GM12878 (cell line): ENCODE results near the gene GPR141. TPM values are rescaled to one million over a fixed set of nuclear protein-coding genes. Genes with fewer than 3 reads are reported as not detected.

Source experiments
- ATAC-seq: fragments of 200-7000 bp; cut with Tn5 transposase; 3 replicates; pipeline ENCODE4 v1.9.1; 2020; ENCODE audit warnings: mild to moderate bottlenecking, moderate library complexity
- BruUV-seq: library from RNA; stranded (reverse); fragments of 400-500 nt; replicated peaks from 2 replicates; lab custom pipeline; 2021; lab: Mats Ljungman, UMichigan
- CTCF ChIA-PET: fragments of 300-600 bp; sonication (Branson Sonifier 250); formaldehyde crosslinking; extraction: SDS; loops from one replicate; lab custom pipeline; 2021; ENCODE audit warnings: inconsistent platforms; lab: Yijun Ruan, JAX
- POLR2A ChIA-PET: fragments of 350-600 bp; formaldehyde crosslinking; extraction: SDS; loops from one replicate; lab custom pipeline; 2021; ENCODE audit warnings: inconsistent platforms; lab: Charles Lee
- RAD21 ChIA-PET: fragments of 300-600 bp; sonication (Branson Sonifier 250); formaldehyde crosslinking; loops from one replicate; lab custom pipeline; 2023; ENCODE audit warnings: antibody characterized with exemption; ENCODE audit not compliant: unreplicated experiment; lab: Charles Lee
- SMC1A ChIA-PET: fragments of 300-600 bp; sonication (Branson Sonifier 250); formaldehyde crosslinking; loops from one replicate; lab custom pipeline; 2023; ENCODE audit not compliant: unreplicated experiment, uncharacterized antibody; lab: Charles Lee
- DNase-seq: peaks from one replicate; pipeline ENCODE4 v3.0.0-alpha.2; 2011; ENCODE audit warnings: low read depth, low spot score
- FAIRE-seq: peaks from 3 replicates; lab custom pipeline; 2011; peaks lifted over from hg19 to GRCh38; lab: Jason Lieb, UNC
- H2AFZ ChIP-seq: 2 replicates; pipeline ENCODE4 v1.6.0; 2011; ENCODE audit warnings: low read depth, low read length, control low read depth; ENCODE audit not compliant: control insufficient read depth
- H3K27ac ChIP-seq: 2 replicates; pipeline ENCODE4 v1.5.1; 2011; ENCODE audit warnings: control low read depth; ENCODE audit not compliant: control insufficient read depth, insufficient read depth
- H3K27me3 ChIP-seq, 2 experiments: replicated peaks in 1 of 2; 2 replicates each; pipeline versions ENCODE4 v1.6.0 to v1.6.1; 2011; ENCODE audit warnings: low read length in 1 of 2; ENCODE audit not compliant: control insufficient read depth in 2 of 2, insufficient read depth in 2 of 2
- H3K36me3 ChIP-seq, 2 experiments: 2 replicates each; pipeline ENCODE4 v1.5.1; 2011; ENCODE audit warnings: low read length in 1 of 2; ENCODE audit not compliant: control insufficient read depth in 2 of 2, insufficient read depth in 2 of 2
- H3K4me1 ChIP-seq: 2 replicates; pipeline ENCODE4 v1.6.1; 2011; ENCODE audit warnings: mild to moderate bottlenecking, low read length, moderate library complexity, mixed read lengths; ENCODE audit not compliant: control insufficient read depth, insufficient read depth
- H3K4me2 ChIP-seq: 2 replicates; pipeline ENCODE4 v1.6.0; 2011; ENCODE audit warnings: control low read depth; ENCODE audit not compliant: control insufficient read depth, insufficient read depth
- H3K4me3 ChIP-seq: fragments of 200-600 bp; sonication (generic); 2 replicates; pipeline ENCODE4 v1.5.1; 2016
- H3K79me2 ChIP-seq: 2 replicates; pipeline ENCODE4 v1.6.0; 2011; ENCODE audit warnings: low read length; ENCODE audit not compliant: control insufficient read depth, insufficient read depth
- H3K9ac ChIP-seq: 2 replicates; pipeline ENCODE4 v1.8.0; 2011; ENCODE audit warnings: low read length, control low read depth, mixed read lengths; ENCODE audit not compliant: control insufficient read depth, insufficient read depth
- H3K9me3 ChIP-seq: replicated peaks from 3 replicates; pipeline ENCODE4 v1.5.1; 2011; ENCODE audit warnings: mild to moderate bottlenecking, low read length; ENCODE audit not compliant: control insufficient read depth, insufficient read depth
- H4K20me1 ChIP-seq: 2 replicates; pipeline ENCODE4 v1.6.0; 2011; ENCODE audit not compliant: control insufficient read depth, insufficient read depth
- BACH1 ChIP-seq: fragments of 450-650 bp; IDR thresholded peaks from 2 replicates; pipeline ENCODE4 v1.6.1; 2017; ENCODE audit warnings: mild to moderate bottlenecking, borderline replicate concordance
- FOXK2 ChIP-seq: fragments of 450-650 bp; IDR thresholded peaks from 2 replicates; pipeline ENCODE4 v1.6.1; 2017; ENCODE audit warnings: mild to moderate bottlenecking, moderate library complexity
- IKZF2 ChIP-seq, 2 experiments: fragments of 450-650 bp; IDR thresholded peaks; 2 replicates each; pipeline ENCODE4 v1.6.1; 2017; ENCODE audit warnings: mild to moderate bottlenecking in 2 of 2, moderate library complexity in 2 of 2
- JUNB ChIP-seq: IDR thresholded peaks from 2 replicates; pipeline ENCODE4 v1.6.1; 2016; ENCODE audit warnings: antibody characterized with exemption, mild to moderate bottlenecking
- MEF2B ChIP-seq: fragments of 450-650 bp; IDR thresholded peaks from 2 replicates; pipeline ENCODE4 v1.6.1; 2018; ENCODE audit warnings: mild to moderate bottlenecking, moderate library complexity; ENCODE audit not compliant: partially characterized antibody, poor library complexity, severe bottlenecking
- MTA2 ChIP-seq: fragments of 450-650 bp; IDR thresholded peaks from 2 replicates; pipeline ENCODE4 v1.6.1; 2016; ENCODE audit warnings: low read depth, mild to moderate bottlenecking, moderate library complexity
- RB1 ChIP-seq: fragments of 450-650 bp; formaldehyde crosslinking; IDR thresholded peaks from 2 replicates; pipeline ENCODE4 v1.6.1; 2017; ENCODE audit warnings: mild to moderate bottlenecking, borderline replicate concordance
- RBBP5 ChIP-seq: fragments of 200-600 bp; sonication (generic); conservative IDR thresholded peaks from 2 replicates; pipeline ENCODE4 v1.6.1; 2016
- RFX5 ChIP-seq: IDR thresholded peaks from 2 replicates; pipeline ENCODE4 v1.6.1; 2011; ENCODE audit warnings: low read depth, low read length, improper control_type of control experiment
- SIN3A ChIP-seq: IDR thresholded peaks from 2 replicates; pipeline ENCODE4 v1.6.1; 2012; ENCODE audit warnings: low read depth, low read length, improper control_type of control experiment
- SIX5 ChIP-seq: IDR thresholded peaks from 2 replicates; pipeline ENCODE4 v1.6.1; 2011; ENCODE audit warnings: mild to moderate bottlenecking, low read depth, low read length, moderate library complexity; ENCODE audit not compliant: severe bottlenecking
- SREBF2 ChIP-seq: IDR thresholded peaks from 2 replicates; pipeline ENCODE4 v1.6.1; 2012; ENCODE audit warnings: mild to moderate bottlenecking, low read length
- SUPT20H ChIP-seq: IDR thresholded peaks from 2 replicates; pipeline ENCODE4 v1.6.1; 2011; ENCODE audit warnings: low read depth, mild to moderate bottlenecking, low read length, moderate library complexity, borderline replicate concordance; ENCODE audit not compliant: control insufficient read depth
- YY1 ChIP-seq: IDR thresholded peaks from 2 replicates; pipeline ENCODE4 v1.6.1; 2011; ENCODE audit warnings: low read depth, mild to moderate bottlenecking, low read length
- ZNF217 ChIP-seq: fragments of 450-650 bp; IDR thresholded peaks from 2 replicates; pipeline ENCODE4 v1.6.1; 2017; ENCODE audit warnings: antibody characterized with exemption, mild to moderate bottlenecking
- WGBS: methylation state at CpG from one replicate; pipeline ENCODE4 v1.1.6; 2016; ENCODE audit warnings: low lambda C conversion rate; ENCODE audit not compliant: insufficient replicate concordance, insufficient coverage; ENCODE audit errors: missing lambda C conversion rate; 5-methylcytosine and 5-hydroxymethylcytosine counted together
- in situ Hi-C: fragments of 300-500 bp; cut with MboI; formaldehyde crosslinking; loops from 9 replicates; pipeline ENCODE4 v1.14.3; 2018; ENCODE audit warnings: mixed read lengths
- intact Hi-C: fragments of 100-400 bp; cut with micrococcal nuclease; formaldehyde crosslinking; loops from one replicate; pipeline ENCODE4 v1.14.2; 2022; ENCODE audit not compliant: unreplicated experiment
- polyA plus RNA-seq, 11 experiments: library from polyadenylated mRNA; depleted of rRNA in 4 of 11; unstranded in 6 of 11; stranded (reverse) in 5 of 11; fragments of >200 nt; fragmentation: Nextera tagmentation in 4 of 11; fragmentation: Illumina TruSeq in 1 of 11; extraction: Ambion mirVana in 4 of 11; extraction: Trizol in 1 of 11; gene quantifications; 1 replicate in 1 of 11; 2 replicates in 10 of 11; pipeline versions ENCODE4 v1.2.1 to v1.2.3, GENCODE V29; 2011 to 2016; ENCODE audit warnings: inconsistent platforms in 2 of 11, missing spikeins in 2 of 11, low read depth in 1 of 11
- total RNA-seq, 4 experiments: library from RNA; depleted of rRNA in 3 of 4; stranded (reverse); fragments of >200 nt in 3 of 4; fragmentation: Illumina TruSeq in 1 of 4; extraction: Trizol in 1 of 4; gene quantifications; 2 replicates each; pipeline versions ENCODE4 v1.2.1 to v1.2.3, GENCODE V29; 2013 to 2021
- TF ChIP-seq, protein P1 (sequence below): fragments of 450-650 bp; IDR thresholded peaks from 2 replicates; pipeline ENCODE4 v1.6.1; 2017; ENCODE audit warnings: mild to moderate bottlenecking
- TF ChIP-seq, protein P2 (sequence below): IDR thresholded peaks from 2 replicates; pipeline ENCODE4 v1.6.1; 2012; ENCODE audit warnings: low read length, inconsistent platforms
- TF ChIP-seq, protein P3 (sequence below): IDR thresholded peaks from 2 replicates; pipeline ENCODE4 v1.6.1; 2011; ENCODE audit warnings: borderline replicate concordance, low read depth, mild to moderate bottlenecking, moderate library complexity, mixed read lengths, low read length; ENCODE audit not compliant: insufficient read depth; ENCODE audit errors: extremely low read length

Gene GPR141
- total and polyA plus RNA-seq, 10 of the 15 experiments (the other 5 are each of a cell fraction or from before 2014, with no cell fraction given): 0.56 to 3.9 (median 1.2) TPM

DNA sequence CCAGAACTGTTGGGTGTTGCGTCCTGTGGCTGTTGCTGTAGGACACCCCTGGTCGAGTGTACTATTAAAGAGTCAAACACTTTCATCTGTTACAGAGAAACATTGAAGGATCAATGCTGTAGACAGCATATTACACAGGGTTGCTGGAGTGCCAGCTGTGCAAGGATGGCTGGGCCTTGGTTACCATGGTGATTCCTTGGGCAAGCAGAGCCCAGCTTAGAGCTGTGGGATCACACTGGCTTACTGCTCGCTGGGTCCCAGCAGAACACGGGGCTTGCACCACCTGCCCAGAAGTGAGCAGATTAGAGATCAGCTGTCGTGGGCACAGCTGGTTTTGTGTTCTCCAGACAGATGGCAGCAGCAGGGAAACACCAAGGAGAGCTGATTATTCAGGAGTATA is 76.0 kb downstream of the GPR141 start:
- H3K4me1 ChIP-seq: no peaks in the 10 kb centered on the region
- H3K27ac ChIP-seq: no peak overlapping the region
- H3K79me2 ChIP-seq: no peaks in the 10 kb centered on the region
- ChIA-PET CTCF (interaction anchor here (2.0 to 2.9 kb wide), 2 partner anchors 41 to 74 kb away, joined by 4 to 10 read pairs; no protein-coding TSS in a partner anchor), POLR2A (interaction anchor here (0.6 to 1.0 kb wide), 3 partner anchors 24 to 220 kb away, joined by 3 to 4 read pairs (median 3); no protein-coding TSS in a partner anchor), RAD21 (interaction anchor here (1.1 to 1.6 kb wide), 3 partner anchors 27 to 57 kb away, joined by 3 to 5 read pairs (median 4); no protein-coding TSS in a partner anchor), SMC1A (interaction anchor here (1.0 to 2.0 kb wide), 6 partner anchors 22 to 72 kb away, joined by 3 to 7 read pairs (median 4); no protein-coding TSS in a partner anchor)
- no peak overlapping the region for H3K9ac ChIP-seq
- ATAC-seq: no peak
- no peak overlapping the region for H3K4me2 ChIP-seq
- TF ChIP-seq JUNB (no peak), SUPT20H (no peak), SREBF2 (no peak), MEF2B (no peak), RBBP5 (no peak), MTA2 (no peak), IKZF2 (IDR thresholded peaks at IDR 0.05) (no peak), ZNF217 (no peak), YY1 (no peak), RFX5 (no peak), BACH1 (no peak), RB1 (no peak), FOXK2 (no peak), SIN3A (no peak), SIX5 (no peak)
- TF ChIP-seq, protein P1, sequence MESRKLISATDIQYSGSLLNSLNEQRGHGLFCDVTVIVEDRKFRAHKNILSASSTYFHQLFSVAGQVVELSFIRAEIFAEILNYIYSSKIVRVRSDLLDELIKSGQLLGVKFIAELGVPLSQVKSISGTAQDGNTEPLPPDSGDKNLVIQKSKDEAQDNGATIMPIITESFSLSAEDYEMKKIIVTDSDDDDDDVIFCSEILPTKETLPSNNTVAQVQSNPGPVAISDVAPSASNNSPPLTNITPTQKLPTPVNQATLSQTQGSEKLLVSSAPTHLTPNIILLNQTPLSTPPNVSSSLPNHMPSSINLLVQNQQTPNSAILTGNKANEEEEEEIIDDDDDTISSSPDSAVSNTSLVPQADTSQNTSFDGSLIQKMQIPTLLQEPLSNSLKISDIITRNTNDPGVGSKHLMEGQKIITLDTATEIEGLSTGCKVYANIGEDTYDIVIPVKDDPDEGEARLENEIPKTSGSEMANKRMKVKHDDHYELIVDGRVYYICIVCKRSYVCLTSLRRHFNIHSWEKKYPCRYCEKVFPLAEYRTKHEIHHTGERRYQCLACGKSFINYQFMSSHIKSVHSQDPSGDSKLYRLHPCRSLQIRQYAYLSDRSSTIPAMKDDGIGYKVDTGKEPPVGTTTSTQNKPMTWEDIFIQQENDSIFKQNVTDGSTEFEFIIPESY: no peak
- TF ChIP-seq, protein P2, sequence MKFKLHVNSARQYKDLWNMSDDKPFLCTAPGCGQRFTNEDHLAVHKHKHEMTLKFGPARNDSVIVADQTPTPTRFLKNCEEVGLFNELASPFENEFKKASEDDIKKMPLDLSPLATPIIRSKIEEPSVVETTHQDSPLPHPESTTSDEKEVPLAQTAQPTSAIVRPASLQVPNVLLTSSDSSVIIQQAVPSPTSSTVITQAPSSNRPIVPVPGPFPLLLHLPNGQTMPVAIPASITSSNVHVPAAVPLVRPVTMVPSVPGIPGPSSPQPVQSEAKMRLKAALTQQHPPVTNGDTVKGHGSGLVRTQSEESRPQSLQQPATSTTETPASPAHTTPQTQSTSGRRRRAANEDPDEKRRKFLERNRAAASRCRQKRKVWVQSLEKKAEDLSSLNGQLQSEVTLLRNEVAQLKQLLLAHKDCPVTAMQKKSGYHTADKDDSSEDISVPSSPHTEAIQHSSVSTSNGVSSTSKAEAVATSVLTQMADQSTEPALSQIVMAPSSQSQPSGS: no peak
- TF ChIP-seq, protein P3, sequence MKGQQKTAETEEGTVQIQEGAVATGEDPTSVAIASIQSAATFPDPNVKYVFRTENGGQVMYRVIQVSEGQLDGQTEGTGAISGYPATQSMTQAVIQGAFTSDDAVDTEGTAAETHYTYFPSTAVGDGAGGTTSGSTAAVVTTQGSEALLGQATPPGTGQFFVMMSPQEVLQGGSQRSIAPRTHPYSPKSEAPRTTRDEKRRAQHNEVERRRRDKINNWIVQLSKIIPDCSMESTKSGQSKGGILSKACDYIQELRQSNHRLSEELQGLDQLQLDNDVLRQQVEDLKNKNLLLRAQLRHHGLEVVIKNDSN: no peak
- no peak for FAIRE-seq
- no peak overlapping the region for H2AFZ ChIP-seq
- H3K9me3 ChIP-seq: peaks cover 4% of the 10 kb centered on the region; the same call in 2 of the 3 replicates
- BruUV-seq: no TSS peak
- H3K4me3 ChIP-seq: no peak overlapping the region
- no peak for DNase-seq
- no peaks in the 10 kb centered on the region for H3K27me3 ChIP-seq
- 61% methylated on average over 5 of the region's 5 CpGs for WGBS
- intact Hi-C loops (no loop called here), in situ Hi-C loops (no loop called here)
- H3K36me3 ChIP-seq: no peaks in the 10 kb centered on the region
- no peaks in the 10 kb centered on the region for H4K20me1 ChIP-seq
